T-helper 2 cell treated with Interferon-gamma antibody and Interleukin-4, amounts not matched to agents 5 μg/mL and 100 μg/mL, for 36 hours (primary cell): Measurements from ENCODE around the gene SNX12.

Experiments
- DNase-seq: peaks from one replicate; pipeline ENCODE4 v3.0.0; 2021; ENCODE audit warnings: low spot score
- H3K27ac Mint-ChIP-seq: one replicate; pipeline ENCODE4 v1.8.0; 2021; ENCODE audit warnings: mild to moderate bottlenecking, mixed read lengths
- H3K27me3 Mint-ChIP-seq: one replicate; pipeline ENCODE4 v1.8.0; 2021; ENCODE audit warnings: low read depth, mixed read lengths
- H3K36me3 Mint-ChIP-seq: one replicate; pipeline ENCODE4 v1.8.0; 2021; ENCODE audit warnings: low read depth, mixed read lengths
- H3K4me1 Mint-ChIP-seq: one replicate; pipeline ENCODE4 v1.8.0; 2021; ENCODE audit warnings: low read depth, mixed read lengths
- H3K4me3 Mint-ChIP-seq: one replicate; pipeline ENCODE4 v1.8.0; 2022; ENCODE audit warnings: mild to moderate bottlenecking, moderate library complexity, mixed read lengths
- H3K9me3 Mint-ChIP-seq: one replicate; pipeline ENCODE4 v1.8.0; 2021; ENCODE audit warnings: mixed read lengths

SNX12 gene

DNA sequence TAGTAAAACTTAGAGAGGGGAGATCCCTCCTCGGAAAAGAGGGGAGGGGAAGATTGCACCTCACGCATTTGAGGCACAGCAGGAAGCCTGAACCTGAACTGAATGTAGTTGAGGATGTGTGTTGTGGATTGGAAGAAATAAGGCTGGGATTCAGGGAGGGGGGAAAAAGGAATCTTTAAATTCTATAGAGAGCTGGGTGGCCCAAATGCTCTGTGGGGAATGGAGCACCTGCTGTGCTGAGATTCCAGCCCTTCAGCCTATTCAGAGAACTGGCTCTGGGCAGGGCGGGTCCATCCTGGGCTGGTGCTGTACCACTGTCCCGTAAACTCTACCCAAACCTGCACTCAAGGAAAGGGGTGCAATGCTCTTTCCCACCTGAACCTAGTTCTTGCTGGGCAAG is 31.6 kb upstream of the SNX12 start:
- Mint-ChIP-seq H3K27ac (no peak overlapping the region), H3K9me3 (no peaks in the 10 kb centered on the region), H3K27me3 (no peaks in the 10 kb centered on the region), H3K36me3 (peaks cover 10% of the 10 kb centered on the region), H3K4me1 (peaks cover 47% of the 10 kb centered on the region), H3K4me3 (no peak overlapping the region)
- no peak for DNase-seq

- Mint-ChIP-seq H3K4me3 (no peak overlapping the region), H3K9me3 (no peaks in the 10 kb centered on the region), H3K36me3 (peaks cover 4% of the 10 kb centered on the region), H3K27me3 (no peaks in the 10 kb centered on the region), H3K27ac (no peak overlapping the region), H3K4me1 (peaks cover 41% of the 10 kb centered on the region)
- DNase-seq: no peak
These were observed 30.9 kb upstream of the SNX12 start for GRCh38 chrX:71098951-71099506.

- peak; percentile 56 for DNase-seq
- Mint-ChIP-seq H3K27ac (no peak overlapping the region), H3K4me3 (no peak overlapping the region), H3K36me3 (no peaks in the 10 kb centered on the region), H3K27me3 (no peaks in the 10 kb centered on the region), H3K4me1 (peaks cover 38% of the 10 kb centered on the region), H3K9me3 (no peaks in the 10 kb centered on the region)
These were observed 30.2 kb upstream of the SNX12 start for GRCh38 chrX:71098302-71098701.

- no peak for DNase-seq
- Mint-ChIP-seq H3K4me3 (peak overlapping the region; percentile 99), H3K4me1 (peaks cover 28% of the 10 kb centered on the region), H3K9me3 (no peaks in the 10 kb centered on the region), H3K36me3 (no peaks in the 10 kb centered on the region), H3K27ac (peak overlapping the region; percentile 10), H3K27me3 (no peaks in the 10 kb centered on the region)
These were observed 28.6 kb upstream of the SNX12 start for GRCh38 chrX:71096760-71097032.

- H3K27ac Mint-ChIP-seq: peak overlapping the region; percentile 94
- DNase-seq: no peak
- H3K27me3 Mint-ChIP-seq: no peaks in the 10 kb centered on the region
- peak overlapping the region; percentile 99 for H3K4me3 Mint-ChIP-seq
- H3K4me1 Mint-ChIP-seq: peaks cover 24% of the 10 kb centered on the region
- no peaks in the 10 kb centered on the region for H3K36me3 Mint-ChIP-seq
- no peaks in the 10 kb centered on the region for H3K9me3 Mint-ChIP-seq
These were observed 28.0 kb upstream of the SNX12 start for GRCh38 chrX:71095981-71096759.

- no peaks in the 10 kb centered on the region for H3K27me3 Mint-ChIP-seq
- peaks cover 22% of the 10 kb centered on the region for H3K4me1 Mint-ChIP-seq
- H3K36me3 Mint-ChIP-seq: no peaks in the 10 kb centered on the region
- DNase-seq: peak; percentile 84
- H3K9me3 Mint-ChIP-seq: no peaks in the 10 kb centered on the region
- H3K4me3 Mint-ChIP-seq: peak within 1 kb of the TSS; percentile 99
- H3K27ac Mint-ChIP-seq: peak within 1 kb of the TSS; percentile 94
These were observed 27.4 kb upstream of the SNX12 start, which contains the start of gene FOXO4 for GRCh38 chrX:71095555-71095980. Gene FOXO4, plus strand, starts transcription at chrX:71095851. Its CDS starts 678 bp downstream, at chrX:71096529.

DNA sequence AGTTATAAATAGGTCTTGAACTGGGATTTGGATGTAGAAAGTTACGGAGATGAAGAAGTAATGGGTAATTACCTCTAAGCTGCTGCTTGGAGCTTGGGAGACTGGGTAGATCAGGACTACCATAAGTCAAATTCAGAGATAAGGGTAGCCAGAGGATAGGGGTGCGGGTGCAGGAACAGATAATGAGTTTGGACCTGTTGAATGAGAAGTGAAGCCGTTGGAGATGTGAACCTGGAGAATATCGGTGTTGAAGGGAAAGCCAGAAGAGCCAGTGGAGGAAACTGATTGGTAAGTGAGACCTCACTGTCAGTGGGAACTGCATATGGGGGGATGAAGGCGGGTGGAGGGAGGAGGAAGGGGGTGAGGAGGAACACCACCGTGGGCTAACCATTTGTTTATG is 26.9 kb upstream of the SNX12 start:
- no peak for DNase-seq
- H3K4me3 Mint-ChIP-seq: peak overlapping the region; percentile 99
- H3K27me3 Mint-ChIP-seq: no peaks in the 10 kb centered on the region
- peak overlapping the region; percentile 63 for H3K27ac Mint-ChIP-seq
- H3K36me3 Mint-ChIP-seq: no peaks in the 10 kb centered on the region
- H3K4me1 Mint-ChIP-seq: peaks cover 22% of the 10 kb centered on the region
- H3K9me3 Mint-ChIP-seq: no peaks in the 10 kb centered on the region

GRCh38 chrX:71091263-71091662 is 23.1 kb upstream of the SNX12 start:
- Mint-ChIP-seq H3K27ac (no peak overlapping the region), H3K36me3 (no peaks in the 10 kb centered on the region), H3K4me3 (no peak overlapping the region)

DNA sequence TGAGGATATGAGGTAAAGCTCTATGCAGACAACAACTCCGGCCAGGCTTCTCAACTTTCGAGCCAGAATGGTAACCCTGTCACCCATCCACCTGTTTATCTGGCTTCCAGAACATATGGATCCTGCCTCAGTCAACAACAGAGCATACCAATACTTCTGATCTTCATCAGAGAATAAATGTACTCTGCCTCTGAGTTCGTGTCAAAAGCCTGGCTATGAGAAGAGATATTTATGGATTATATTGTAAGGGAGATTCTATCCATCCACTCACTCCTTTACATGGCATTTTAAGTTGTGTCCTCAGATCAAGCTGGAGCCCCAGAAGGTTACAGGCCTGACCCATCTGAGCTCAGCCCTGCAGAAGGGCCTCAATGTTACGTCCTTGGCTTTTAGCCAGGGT is 17.8 kb upstream of the SNX12 start:
- no peak overlapping the region for H3K4me3 Mint-ChIP-seq

More at GRCh38 chrX:71091263-71091662, 23.1 kb upstream of the SNX12 start:
- H3K9me3 Mint-ChIP-seq: no peaks in the 10 kb centered on the region
- H3K4me1 Mint-ChIP-seq: peaks cover 11% of the 10 kb centered on the region
- DNase-seq: no peak
- H3K27me3 Mint-ChIP-seq: no peaks in the 10 kb centered on the region

GRCh38 chrX:71082822-71083221 is 14.7 kb upstream of the SNX12 start:
- no peak for DNase-seq
- Mint-ChIP-seq H3K4me1 (peaks cover 4% of the 10 kb centered on the region), H3K27ac (no peak overlapping the region), H3K9me3 (no peaks in the 10 kb centered on the region), H3K27me3 (no peaks in the 10 kb centered on the region), H3K36me3 (no peaks in the 10 kb centered on the region), H3K4me3 (no peak overlapping the region)

More for the DNA sequence above, 17.8 kb upstream of the SNX12 start:
- Mint-ChIP-seq H3K36me3 (no peaks in the 10 kb centered on the region), H3K9me3 (no peaks in the 10 kb centered on the region), H3K4me1 (peaks cover 4% of the 10 kb centered on the region), H3K27ac (no peak overlapping the region), H3K27me3 (no peaks in the 10 kb centered on the region)
- DNase-seq: no peak

DNA sequence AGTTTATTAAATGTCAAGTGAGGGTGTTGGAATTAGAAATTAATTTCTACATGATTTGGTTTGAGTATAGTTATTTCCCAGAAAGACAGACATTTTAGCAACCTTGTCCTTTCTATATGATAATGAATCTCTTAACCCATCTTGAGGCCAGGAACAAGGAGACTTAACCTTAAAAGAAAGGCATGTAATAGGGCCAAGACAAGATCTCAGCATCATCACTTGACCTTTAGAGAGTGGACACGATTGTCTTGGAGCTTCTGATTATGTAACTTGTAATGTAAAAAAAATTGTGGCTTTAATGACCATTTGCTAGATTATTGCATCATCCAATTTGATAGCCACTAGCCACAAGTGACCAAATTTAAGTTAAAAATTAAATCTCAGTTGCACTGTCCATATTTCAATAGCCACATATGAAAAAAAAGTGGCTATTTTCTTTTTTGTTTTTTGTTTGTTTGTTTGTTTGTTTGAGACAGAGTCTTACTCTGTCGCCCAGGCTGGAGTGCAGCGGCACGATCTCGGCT is 14.1 kb upstream of the SNX12 start:
- H3K4me3 Mint-ChIP-seq: no peak overlapping the region
- H3K27me3 Mint-ChIP-seq: no peaks in the 10 kb centered on the region
- no peak for DNase-seq
- H3K36me3 Mint-ChIP-seq: no peaks in the 10 kb centered on the region
- no peaks in the 10 kb centered on the region for H3K9me3 Mint-ChIP-seq
- peaks cover 4% of the 10 kb centered on the region for H3K4me1 Mint-ChIP-seq
- H3K27ac Mint-ChIP-seq: no peak overlapping the region

DNA sequence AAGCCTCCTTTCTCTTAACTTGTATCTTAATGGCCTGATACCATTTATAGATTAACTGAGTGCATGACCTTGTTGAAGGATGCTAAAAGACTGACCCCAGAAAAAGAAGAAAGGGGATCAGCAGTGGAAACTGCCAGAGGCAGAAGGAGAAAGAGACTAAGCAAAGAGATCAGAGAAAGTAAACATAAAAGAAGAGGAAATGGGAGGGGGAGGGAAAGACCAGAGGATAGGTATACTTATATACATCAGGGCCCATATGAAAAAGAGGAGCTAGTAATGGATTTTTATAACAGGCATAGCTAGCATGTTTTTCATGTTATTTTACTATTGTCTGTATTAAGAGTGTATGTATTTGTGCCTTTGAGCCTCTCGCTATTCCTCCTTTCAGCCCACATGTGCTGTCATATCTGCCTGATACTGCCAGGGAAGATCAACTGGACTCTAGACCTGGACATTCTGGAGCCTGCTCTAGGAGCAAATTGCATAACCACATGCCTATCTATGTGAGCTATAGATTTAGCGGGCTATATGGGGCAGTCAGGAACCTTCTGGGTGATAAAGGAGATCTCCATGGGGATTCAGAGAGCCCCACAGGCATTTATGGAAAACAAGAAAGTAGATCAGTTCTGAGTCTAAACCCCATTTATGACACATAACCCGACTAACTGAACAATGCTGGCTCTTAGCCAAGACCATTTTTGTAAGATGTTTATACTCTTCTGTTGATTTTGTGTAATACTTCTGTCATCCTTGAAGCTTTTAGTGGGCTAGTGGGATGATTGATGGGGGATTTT is 13.4 kb upstream of the SNX12 start:
- no peak for DNase-seq
- H3K27me3 Mint-ChIP-seq: peaks cover 3% of the 10 kb centered on the region
- no peak overlapping the region for H3K27ac Mint-ChIP-seq

DNA sequence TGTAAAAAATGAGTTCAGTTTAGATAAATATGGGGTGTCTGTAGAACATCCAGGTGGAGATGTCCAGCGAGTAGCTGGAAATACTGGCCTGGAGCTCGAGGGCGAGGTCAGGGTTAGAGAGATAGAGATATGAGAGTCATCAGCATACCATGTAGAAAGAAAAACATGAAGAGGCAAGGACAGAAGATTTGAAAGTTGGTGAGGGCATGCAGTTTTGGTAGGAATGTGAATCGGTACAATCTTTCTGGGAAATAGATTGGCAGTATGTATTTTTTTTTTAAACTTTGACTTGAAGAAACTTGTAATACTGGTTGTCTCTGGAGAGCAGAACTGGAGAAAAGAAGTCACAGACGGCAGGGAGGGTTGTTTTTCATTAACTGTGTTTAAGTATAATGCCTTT is 2.4 kb upstream of the SNX12 start:
- DNase-seq: no peak
- peaks cover 14% of the 10 kb centered on the region for H3K4me1 Mint-ChIP-seq
- peaks cover 6% of the 10 kb centered on the region for H3K36me3 Mint-ChIP-seq
- no peak overlapping the region for H3K4me3 Mint-ChIP-seq
- H3K27ac Mint-ChIP-seq: no peak overlapping the region
- no peaks in the 10 kb centered on the region for H3K9me3 Mint-ChIP-seq
- peaks cover 19% of the 10 kb centered on the region for H3K27me3 Mint-ChIP-seq

More for the DNA sequence above, 13.4 kb upstream of the SNX12 start:
- H3K4me3 Mint-ChIP-seq: no peak overlapping the region
- no peaks in the 10 kb centered on the region for H3K9me3 Mint-ChIP-seq
- no peaks in the 10 kb centered on the region for H3K36me3 Mint-ChIP-seq
- H3K4me1 Mint-ChIP-seq: peaks cover 4% of the 10 kb centered on the region

DNA sequence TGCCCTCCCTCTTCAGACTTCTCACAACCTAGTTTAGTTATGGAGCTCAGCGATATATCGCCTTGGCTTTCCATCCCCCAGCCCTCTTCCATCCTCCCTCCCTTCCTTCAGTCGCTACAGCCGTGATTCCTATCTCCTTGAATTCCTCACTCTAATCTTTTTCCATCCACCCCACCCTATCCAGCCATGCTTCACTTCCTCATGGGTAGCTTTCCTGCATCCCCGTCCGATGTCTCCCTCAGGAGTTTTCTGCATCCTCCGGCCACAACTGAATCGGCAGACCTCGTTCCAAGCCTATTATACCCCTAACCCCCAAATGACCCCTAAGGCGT is 456 bp downstream of the SNX12 start:
- H3K4me1 Mint-ChIP-seq: peaks cover 17% of the 10 kb centered on the region
- H3K27me3 Mint-ChIP-seq: no peaks in the 10 kb centered on the region
- H3K27ac Mint-ChIP-seq: peak overlapping the region; percentile 95
- H3K36me3 Mint-ChIP-seq: peaks cover 11% of the 10 kb centered on the region
- H3K9me3 Mint-ChIP-seq: no peaks in the 10 kb centered on the region
- no peak for DNase-seq
- peak overlapping the region; percentile 97 for H3K4me3 Mint-ChIP-seq
